ENCODE measurements around the gene RNASE11. TPM values are rescaled to one million over a fixed set of nuclear protein-coding genes. Genes with fewer than 3 reads are reported as not detected.

The RNASE11 gene
- total and polyA plus RNA-seq, 10 of the 15 experiments (the other 5 are each of a cell fraction or from before 2014, with no cell fraction given), result not detected

- ChIA-PET POLR2A (no interaction called here), CTCF (no interaction called here), RAD21 (ENCODE audit: unreplicated experiment) (no interaction called here), SMC1A (ENCODE audit: uncharacterized antibody, unreplicated experiment) (no interaction called here)
- Histone ChIP-seq H4K20me1 (ENCODE audit: control insufficient read depth, insufficient read depth) (no peaks in the 10 kb centered on the region), H3K4me3 (no peak overlapping the region), H3K9me3 (replicated peaks; ENCODE audit: control insufficient read depth, insufficient read depth, low read length) (no peaks in the 10 kb centered on the region), H3K36me3 (ENCODE audit: control insufficient read depth in 2 of 2, insufficient read depth in 2 of 2, low read length in 1 of 2) (no peaks in the 10 kb centered on the region), H3K9ac (ENCODE audit: control insufficient read depth, insufficient read depth, low read length) (no peak overlapping the region), H3K4me2 (ENCODE audit: control insufficient read depth, insufficient read depth) (no peak overlapping the region), H3K27me3 (replicated peaks in 1 of 2; ENCODE audit: control insufficient read depth in 2 of 2, insufficient read depth in 2 of 2, low read length in 1 of 2) (no peaks in the 10 kb centered on the region), H3K79me2 (ENCODE audit: control insufficient read depth, insufficient read depth, low read length) (no peaks in the 10 kb centered on the region), H3K27ac (ENCODE audit: control insufficient read depth, insufficient read depth) (no peak overlapping the region), H2AFZ (ENCODE audit: control insufficient read depth, low read depth, low read length) (no peak overlapping the region), H3K4me1 (ENCODE audit: control insufficient read depth, insufficient read depth, low read length) (no peaks in the 10 kb centered on the region)
- 8% methylated on average over 2 of the region's 2 CpGs for WGBS (ENCODE audit: insufficient coverage, insufficient replicate concordance, low lambda C conversion rate, missing lambda C conversion rate)
- ATAC-seq (no peak), FAIRE-seq (no peak), DNase-seq (ENCODE audit: low read depth, low spot score) (no peak)
- no peak for TF ChIP-seq SMARCA5 (IDR thresholded peaks at IDR 0.05)
- TF ChIP-seq, protein P1, sequence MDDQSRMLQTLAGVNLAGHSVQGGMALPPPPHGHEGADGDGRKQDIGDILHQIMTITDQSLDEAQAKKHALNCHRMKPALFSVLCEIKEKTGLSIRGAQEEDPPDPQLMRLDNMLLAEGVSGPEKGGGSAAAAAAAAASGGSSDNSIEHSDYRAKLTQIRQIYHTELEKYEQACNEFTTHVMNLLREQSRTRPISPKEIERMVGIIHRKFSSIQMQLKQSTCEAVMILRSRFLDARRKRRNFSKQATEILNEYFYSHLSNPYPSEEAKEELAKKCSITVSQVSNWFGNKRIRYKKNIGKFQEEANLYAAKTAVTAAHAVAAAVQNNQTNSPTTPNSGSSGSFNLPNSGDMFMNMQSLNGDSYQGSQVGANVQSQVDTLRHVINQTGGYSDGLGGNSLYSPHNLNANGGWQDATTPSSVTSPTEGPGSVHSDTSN (IDR thresholded peaks at IDR 0.05; ENCODE audit: insufficient replicate concordance, low read depth, low read length), result no peak
- TF ChIP-seq, protein P2, sequence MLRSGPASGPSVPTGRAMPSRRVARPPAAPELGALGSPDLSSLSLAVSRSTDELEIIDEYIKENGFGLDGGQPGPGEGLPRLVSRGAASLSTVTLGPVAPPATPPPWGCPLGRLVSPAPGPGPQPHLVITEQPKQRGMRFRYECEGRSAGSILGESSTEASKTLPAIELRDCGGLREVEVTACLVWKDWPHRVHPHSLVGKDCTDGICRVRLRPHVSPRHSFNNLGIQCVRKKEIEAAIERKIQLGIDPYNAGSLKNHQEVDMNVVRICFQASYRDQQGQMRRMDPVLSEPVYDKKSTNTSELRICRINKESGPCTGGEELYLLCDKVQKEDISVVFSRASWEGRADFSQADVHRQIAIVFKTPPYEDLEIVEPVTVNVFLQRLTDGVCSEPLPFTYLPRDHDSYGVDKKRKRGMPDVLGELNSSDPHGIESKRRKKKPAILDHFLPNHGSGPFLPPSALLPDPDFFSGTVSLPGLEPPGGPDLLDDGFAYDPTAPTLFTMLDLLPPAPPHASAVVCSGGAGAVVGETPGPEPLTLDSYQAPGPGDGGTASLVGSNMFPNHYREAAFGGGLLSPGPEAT (IDR thresholded peaks at IDR 0.05; ENCODE audit: low read depth), result no peak
- TF ChIP-seq NR2F1 (conservative IDR thresholded peaks at IDR 0.05), result no peak
- BruUV-seq (replicated peaks), result no TSS peak
- in situ Hi-C loops (cut with MboI) (no loop called here), intact Hi-C loops (cut with micrococcal nuclease; ENCODE audit: unreplicated experiment) (no loop called here)
Measured at GRCh38 chr14:20557212-20557542, 30.6 kb downstream of the RNASE11 start.

DNA sequence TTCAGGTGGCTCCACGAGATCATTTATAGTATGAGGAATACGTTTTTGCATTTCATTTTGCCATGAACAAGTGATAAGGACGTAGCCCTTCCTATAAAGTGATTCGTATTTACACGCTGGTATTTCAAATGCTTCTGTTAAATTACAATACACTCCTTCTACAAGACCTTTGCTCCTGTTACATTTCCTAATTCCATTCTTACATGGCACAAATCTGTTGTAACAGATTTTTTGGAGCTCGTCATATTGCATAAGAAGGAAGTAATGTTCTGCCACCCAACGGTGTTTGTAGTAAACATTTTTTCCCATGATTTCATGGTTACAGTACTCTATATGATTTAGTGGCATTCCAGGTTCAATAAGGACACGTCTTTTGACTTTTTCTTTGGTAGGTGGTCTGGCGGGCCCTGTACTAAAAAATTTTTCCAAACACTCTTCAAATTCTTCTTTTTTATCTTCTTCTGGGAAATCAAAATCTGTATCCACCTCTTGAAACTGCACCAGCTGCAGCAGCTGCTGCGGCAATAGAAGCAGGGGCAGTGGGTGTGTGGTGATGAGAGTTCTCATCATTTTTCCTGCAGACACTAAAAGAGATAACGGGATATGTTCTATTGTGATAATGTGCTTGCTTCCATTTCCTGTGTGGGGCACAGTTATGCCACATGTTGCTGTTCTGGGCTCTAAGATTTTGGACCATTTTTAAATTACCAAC, 31.1 kb downstream of the RNASE11 start:
- Histone ChIP-seq H3K4me3 (no peak overlapping the region), H3K9me3 (replicated peaks; ENCODE audit: control insufficient read depth, insufficient read depth, low read length) (no peaks in the 10 kb centered on the region), H4K20me1 (ENCODE audit: control insufficient read depth, insufficient read depth) (no peaks in the 10 kb centered on the region), H3K27me3 (replicated peaks in 1 of 2; ENCODE audit: control insufficient read depth in 2 of 2, insufficient read depth in 2 of 2, low read length in 1 of 2) (no peaks in the 10 kb centered on the region), H3K4me2 (ENCODE audit: control insufficient read depth, insufficient read depth) (no peak overlapping the region), H3K36me3 (ENCODE audit: control insufficient read depth in 2 of 2, insufficient read depth in 2 of 2, low read length in 1 of 2) (no peaks in the 10 kb centered on the region), H3K9ac (ENCODE audit: control insufficient read depth, insufficient read depth, low read length) (no peak overlapping the region), H2AFZ (ENCODE audit: control insufficient read depth, low read depth, low read length) (no peak overlapping the region), H3K4me1 (ENCODE audit: control insufficient read depth, insufficient read depth, low read length) (no peaks in the 10 kb centered on the region), H3K79me2 (ENCODE audit: control insufficient read depth, insufficient read depth, low read length) (no peaks in the 10 kb centered on the region), H3K27ac (ENCODE audit: control insufficient read depth, insufficient read depth) (no peak overlapping the region)
- ATAC-seq (no peak), FAIRE-seq (no peak), DNase-seq (ENCODE audit: low read depth, low spot score) (no peak)
- RAD21 ChIA-PET (ENCODE audit: unreplicated experiment), result no interaction called here
- POLR2A ChIA-PET, result no interaction called here
- in situ Hi-C loops (cut with MboI), result no loop called here
- intact Hi-C loops (cut with micrococcal nuclease; ENCODE audit: unreplicated experiment), result no loop called here
- CTCF ChIA-PET, result no interaction called here
- no TSS peak for BruUV-seq (replicated peaks)
- 36% methylated on average over 11 of the region's 11 CpGs for WGBS (ENCODE audit: insufficient coverage, insufficient replicate concordance, low lambda C conversion rate, missing lambda C conversion rate)
- no peak for TF ChIP-seq TCF3 (IDR thresholded peaks at IDR 0.05; ENCODE audit: borderline replicate concordance, insufficient read depth, low read depth, low read length)
- SMC1A ChIA-PET (ENCODE audit: uncharacterized antibody, unreplicated experiment), result no interaction called here
